ENCODE measurements around the gene SCUBE1. TPM values are rescaled to one million over a fixed set of nuclear protein-coding genes. Genes with fewer than 3 reads are reported as not detected.

SCUBE1 gene
- total and polyA plus RNA-seq, 2 of the 8 experiments (the other 6 are each of a cell fraction or from before 2014, with no cell fraction given) = 2.3 to 4.9 TPM

GRCh38 chr22:43191831-43192230 lies 151.3 kb downstream of the SCUBE1 start (continued):
- TF ChIP-seq CHD7 (IDR thresholded peaks at IDR 0.05; ENCODE audit: insufficient replicate concordance, low read length) = no peak
- TF ChIP-seq RBBP5 (IDR thresholded peaks at IDR 0.05; ENCODE audit: borderline replicate concordance, low read depth, low read length) = no peak
- no peak for TF ChIP-seq SRF (IDR thresholded peaks at IDR 0.05; ENCODE audit: low read depth, low read length)
- no peak for TF ChIP-seq BCL11A (IDR thresholded peaks at IDR 0.05; ENCODE audit: low read depth in 2 of 2, low read length in 2 of 2)
- TF ChIP-seq NRF1 (IDR thresholded peaks at IDR 0.05; ENCODE audit: low read depth, low read length) = no peak
- TF ChIP-seq RFX5 (IDR thresholded peaks at IDR 0.05; ENCODE audit: borderline replicate concordance, low read depth, low read length) = no peak
